H1 (cell line): ENCODE measurements around the gene TNRC6B. TPM values are rescaled to one million over a fixed set of nuclear protein-coding genes. Genes with fewer than 3 reads are reported as not detected.

ENCODE experiments used
- EP300 ChIP-seq, 2 experiments: IDR thresholded peaks; 1 replicate in 1 of 2; 2 replicates in 1 of 2; pipeline ENCODE4 v1.6.1; 2011 to 2012; ENCODE audit warnings: low read depth in 2 of 2, low read length in 2 of 2, mild to moderate bottlenecking in 2 of 2, borderline replicate concordance in 1 of 2, inconsistent platforms in 1 of 2, moderate library complexity in 1 of 2
- MAFK ChIP-seq: IDR thresholded peaks from 2 replicates; pipeline ENCODE4 v1.6.1; 2012; ENCODE audit warnings: low read depth, mild to moderate bottlenecking, improper control_type of control experiment, low read length
- MAX ChIP-seq: IDR thresholded peaks from 2 replicates; pipeline ENCODE4 v1.6.1; 2012; ENCODE audit warnings: inconsistent platforms
- POU5F1 ChIP-seq: IDR thresholded peaks from 2 replicates; pipeline ENCODE4 v1.6.1; 2011; ENCODE audit warnings: low read depth, mild to moderate bottlenecking, low read length, moderate library complexity
- USF2 ChIP-seq: IDR thresholded peaks from 2 replicates; pipeline ENCODE4 v1.6.1; 2011; ENCODE audit warnings: low read length, improper control_type of control experiment
- ZNF274 ChIP-seq: IDR thresholded peaks from 2 replicates; pipeline ENCODE4 v1.7.0; 2012; ENCODE audit warnings: low read length, borderline replicate concordance; ENCODE audit errors: extremely low read depth
- polyA plus RNA-seq, 7 experiments: library from polyadenylated mRNA; depleted of rRNA in 3 of 7; stranded (reverse) in 5 of 7; unstranded in 2 of 7; fragments of >200 nt in 5 of 7; fragments of 200-250 nt in 2 of 7; gene quantifications; 1 replicate in 5 of 7; 2 replicates in 1 of 7; 4 replicates in 1 of 7; pipeline versions ENCODE4 v1.2.1 to v1.2.3, GENCODE V29; 2011 to 2013; ENCODE audit warnings: missing spikeins in 2 of 7, mixed read lengths in 2 of 7
- total RNA-seq: library from RNA; stranded (reverse); fragmentation: NEBNext Ultra II Directional; extraction: Animal tissue kit (Norgen Biotek cat#: 25700); gene quantifications from 2 replicates; pipeline ENCODE4 v1.2.1, GENCODE V29; 2021
- TF ChIP-seq, protein P1 (sequence below): fragments of 300-600 bp; sonication (generic); IDR thresholded peaks from 2 replicates; pipeline ENCODE4 v1.7.1; 2012; ENCODE audit warnings: low read length, moderate library complexity, mild to moderate bottlenecking, inconsistent platforms; ENCODE audit not compliant: insufficient replicate concordance

The TNRC6B gene
- total and polyA plus RNA-seq, 2 of the 8 experiments (the other 6 are each of a cell fraction or from before 2014, with no cell fraction given), result 12.5 to 48.9 TPM

- TF ChIP-seq, protein P1, sequence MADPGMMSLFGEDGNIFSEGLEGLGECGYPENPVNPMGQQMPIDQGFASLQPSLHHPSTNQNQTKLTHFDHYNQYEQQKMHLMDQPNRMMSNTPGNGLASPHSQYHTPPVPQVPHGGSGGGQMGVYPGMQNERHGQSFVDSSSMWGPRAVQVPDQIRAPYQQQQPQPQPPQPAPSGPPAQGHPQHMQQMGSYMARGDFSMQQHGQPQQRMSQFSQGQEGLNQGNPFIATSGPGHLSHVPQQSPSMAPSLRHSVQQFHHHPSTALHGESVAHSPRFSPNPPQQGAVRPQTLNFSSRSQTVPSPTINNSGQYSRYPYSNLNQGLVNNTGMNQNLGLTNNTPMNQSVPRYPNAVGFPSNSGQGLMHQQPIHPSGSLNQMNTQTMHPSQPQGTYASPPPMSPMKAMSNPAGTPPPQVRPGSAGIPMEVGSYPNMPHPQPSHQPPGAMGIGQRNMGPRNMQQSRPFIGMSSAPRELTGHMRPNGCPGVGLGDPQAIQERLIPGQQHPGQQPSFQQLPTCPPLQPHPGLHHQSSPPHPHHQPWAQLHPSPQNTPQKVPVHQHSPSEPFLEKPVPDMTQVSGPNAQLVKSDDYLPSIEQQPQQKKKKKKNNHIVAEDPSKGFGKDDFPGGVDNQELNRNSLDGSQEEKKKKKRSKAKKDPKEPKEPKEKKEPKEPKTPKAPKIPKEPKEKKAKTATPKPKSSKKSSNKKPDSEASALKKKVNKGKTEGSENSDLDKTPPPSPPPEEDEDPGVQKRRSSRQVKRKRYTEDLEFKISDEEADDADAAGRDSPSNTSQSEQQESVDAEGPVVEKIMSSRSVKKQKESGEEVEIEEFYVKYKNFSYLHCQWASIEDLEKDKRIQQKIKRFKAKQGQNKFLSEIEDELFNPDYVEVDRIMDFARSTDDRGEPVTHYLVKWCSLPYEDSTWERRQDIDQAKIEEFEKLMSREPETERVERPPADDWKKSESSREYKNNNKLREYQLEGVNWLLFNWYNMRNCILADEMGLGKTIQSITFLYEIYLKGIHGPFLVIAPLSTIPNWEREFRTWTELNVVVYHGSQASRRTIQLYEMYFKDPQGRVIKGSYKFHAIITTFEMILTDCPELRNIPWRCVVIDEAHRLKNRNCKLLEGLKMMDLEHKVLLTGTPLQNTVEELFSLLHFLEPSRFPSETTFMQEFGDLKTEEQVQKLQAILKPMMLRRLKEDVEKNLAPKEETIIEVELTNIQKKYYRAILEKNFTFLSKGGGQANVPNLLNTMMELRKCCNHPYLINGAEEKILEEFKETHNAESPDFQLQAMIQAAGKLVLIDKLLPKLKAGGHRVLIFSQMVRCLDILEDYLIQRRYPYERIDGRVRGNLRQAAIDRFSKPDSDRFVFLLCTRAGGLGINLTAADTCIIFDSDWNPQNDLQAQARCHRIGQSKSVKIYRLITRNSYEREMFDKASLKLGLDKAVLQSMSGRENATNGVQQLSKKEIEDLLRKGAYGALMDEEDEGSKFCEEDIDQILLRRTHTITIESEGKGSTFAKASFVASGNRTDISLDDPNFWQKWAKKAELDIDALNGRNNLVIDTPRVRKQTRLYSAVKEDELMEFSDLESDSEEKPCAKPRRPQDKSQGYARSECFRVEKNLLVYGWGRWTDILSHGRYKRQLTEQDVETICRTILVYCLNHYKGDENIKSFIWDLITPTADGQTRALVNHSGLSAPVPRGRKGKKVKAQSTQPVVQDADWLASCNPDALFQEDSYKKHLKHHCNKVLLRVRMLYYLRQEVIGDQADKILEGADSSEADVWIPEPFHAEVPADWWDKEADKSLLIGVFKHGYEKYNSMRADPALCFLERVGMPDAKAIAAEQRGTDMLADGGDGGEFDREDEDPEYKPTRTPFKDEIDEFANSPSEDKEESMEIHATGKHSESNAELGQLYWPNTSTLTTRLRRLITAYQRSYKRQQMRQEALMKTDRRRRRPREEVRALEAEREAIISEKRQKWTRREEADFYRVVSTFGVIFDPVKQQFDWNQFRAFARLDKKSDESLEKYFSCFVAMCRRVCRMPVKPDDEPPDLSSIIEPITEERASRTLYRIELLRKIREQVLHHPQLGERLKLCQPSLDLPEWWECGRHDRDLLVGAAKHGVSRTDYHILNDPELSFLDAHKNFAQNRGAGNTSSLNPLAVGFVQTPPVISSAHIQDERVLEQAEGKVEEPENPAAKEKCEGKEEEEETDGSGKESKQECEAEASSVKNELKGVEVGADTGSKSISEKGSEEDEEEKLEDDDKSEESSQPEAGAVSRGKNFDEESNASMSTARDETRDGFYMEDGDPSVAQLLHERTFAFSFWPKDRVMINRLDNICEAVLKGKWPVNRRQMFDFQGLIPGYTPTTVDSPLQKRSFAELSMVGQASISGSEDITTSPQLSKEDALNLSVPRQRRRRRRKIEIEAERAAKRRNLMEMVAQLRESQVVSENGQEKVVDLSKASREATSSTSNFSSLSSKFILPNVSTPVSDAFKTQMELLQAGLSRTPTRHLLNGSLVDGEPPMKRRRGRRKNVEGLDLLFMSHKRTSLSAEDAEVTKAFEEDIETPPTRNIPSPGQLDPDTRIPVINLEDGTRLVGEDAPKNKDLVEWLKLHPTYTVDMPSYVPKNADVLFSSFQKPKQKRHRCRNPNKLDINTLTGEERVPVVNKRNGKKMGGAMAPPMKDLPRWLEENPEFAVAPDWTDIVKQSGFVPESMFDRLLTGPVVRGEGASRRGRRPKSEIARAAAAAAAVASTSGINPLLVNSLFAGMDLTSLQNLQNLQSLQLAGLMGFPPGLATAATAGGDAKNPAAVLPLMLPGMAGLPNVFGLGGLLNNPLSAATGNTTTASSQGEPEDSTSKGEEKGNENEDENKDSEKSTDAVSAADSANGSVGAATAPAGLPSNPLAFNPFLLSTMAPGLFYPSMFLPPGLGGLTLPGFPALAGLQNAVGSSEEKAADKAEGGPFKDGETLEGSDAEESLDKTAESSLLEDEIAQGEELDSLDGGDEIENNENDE, result no peak
- peak; percentile 86 for TF ChIP-seq MAX
- TF ChIP-seq USF2, result peak; percentile 41
- TF ChIP-seq ZNF274, result no peak
- TF ChIP-seq POU5F1, result no peak
- TF ChIP-seq MAFK, result no peak
- TF ChIP-seq EP300 (IDR thresholded peaks at IDR 0.05; ENCODE audit: borderline replicate concordance in 1 of 2, low read depth in 2 of 2, low read length in 2 of 2), result peak in 1 of 2 experiments; percentile 22; a peak in 1 of 3 replicates
These were observed 168.7 kb downstream of the TNRC6B start, which contains the start of gene ADSL (continued) for GRCh38 chr22:40346185-40347118.
